Neural crest cell (in vitro differentiated cells): ENCODE data around the gene TTC7B. TPM values are rescaled to one million over a fixed set of nuclear protein-coding genes. Genes with fewer than 3 reads are reported as not detected.

ENCODE experiments used
- DNase-seq: peaks from one replicate; pipeline ENCODE4 v3.0.0; 2021; ENCODE audit warnings: low read depth, mixed read lengths, low spot score
- H3K27ac Mint-ChIP-seq: one replicate; pipeline ENCODE4 v1.8.0; 2021; ENCODE audit warnings: mild to moderate bottlenecking, mixed read lengths; ENCODE audit not compliant: unreplicated experiment
- H3K27me3 Mint-ChIP-seq: 2 replicates; pipeline ENCODE4 v1.8.0; 2021; ENCODE audit warnings: low read depth, mild to moderate bottlenecking, mixed read lengths
- H3K36me3 Mint-ChIP-seq: 2 replicates; pipeline ENCODE4 v1.8.0; 2021; ENCODE audit warnings: low read depth, mild to moderate bottlenecking, mixed read lengths
- H3K4me1 Mint-ChIP-seq: 2 replicates; pipeline ENCODE4 v1.8.0; 2021; ENCODE audit warnings: mixed read lengths
- H3K4me3 Mint-ChIP-seq: one replicate; pipeline ENCODE4 v1.8.0; 2021; ENCODE audit warnings: mild to moderate bottlenecking, mixed read lengths
- H3K9me3 Mint-ChIP-seq: 2 replicates; pipeline ENCODE4 v1.8.0; 2021; ENCODE audit warnings: mixed read lengths
- total RNA-seq: library from RNA; stranded (reverse); gene quantifications from 2 replicates; pipeline ENCODE4 v1.2.1, GENCODE V29; 2021
- TF ChIP-seq, protein P1 (sequence below): fragments of 200-600 bp; sonication (generic); conservative IDR thresholded peaks from 2 replicates; pipeline ENCODE4 v1.5.0; 2021; ENCODE audit warnings: antibody characterized with exemption, mild to moderate bottlenecking

Gene TTC7B
- total RNA-seq, 1 donor from 2014 or later: 56.4 TPM

DNA sequence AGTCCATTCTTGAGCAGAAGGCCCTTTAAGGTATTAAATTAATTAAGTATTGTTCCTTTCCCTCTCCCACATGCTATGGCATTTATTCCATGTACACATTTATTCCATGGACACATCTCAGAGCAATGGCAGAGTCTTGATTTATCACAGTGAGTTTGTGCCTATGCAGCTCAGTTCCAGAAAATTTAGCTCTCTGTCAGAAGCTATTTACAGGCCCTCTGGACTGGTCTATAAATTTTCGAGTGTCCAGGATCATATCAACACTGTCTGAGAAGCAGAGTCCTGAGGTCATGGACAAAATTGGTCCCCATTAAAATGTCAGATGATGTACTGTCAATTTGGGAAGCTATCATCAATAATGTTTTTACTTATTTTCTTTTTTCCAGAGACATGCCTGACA is 65.5 kb downstream of the TTC7B start:
- Mint-ChIP-seq H3K4me1 (no peaks in the 10 kb centered on the region), H3K27ac (no peak overlapping the region), H3K4me3 (no peak overlapping the region), H3K36me3 (peaks cover 16% of the 10 kb centered on the region), H3K9me3 (peaks cover 8% of the 10 kb centered on the region), H3K27me3 (no peaks in the 10 kb centered on the region)
- no peak for DNase-seq
- TF ChIP-seq, protein P1, sequence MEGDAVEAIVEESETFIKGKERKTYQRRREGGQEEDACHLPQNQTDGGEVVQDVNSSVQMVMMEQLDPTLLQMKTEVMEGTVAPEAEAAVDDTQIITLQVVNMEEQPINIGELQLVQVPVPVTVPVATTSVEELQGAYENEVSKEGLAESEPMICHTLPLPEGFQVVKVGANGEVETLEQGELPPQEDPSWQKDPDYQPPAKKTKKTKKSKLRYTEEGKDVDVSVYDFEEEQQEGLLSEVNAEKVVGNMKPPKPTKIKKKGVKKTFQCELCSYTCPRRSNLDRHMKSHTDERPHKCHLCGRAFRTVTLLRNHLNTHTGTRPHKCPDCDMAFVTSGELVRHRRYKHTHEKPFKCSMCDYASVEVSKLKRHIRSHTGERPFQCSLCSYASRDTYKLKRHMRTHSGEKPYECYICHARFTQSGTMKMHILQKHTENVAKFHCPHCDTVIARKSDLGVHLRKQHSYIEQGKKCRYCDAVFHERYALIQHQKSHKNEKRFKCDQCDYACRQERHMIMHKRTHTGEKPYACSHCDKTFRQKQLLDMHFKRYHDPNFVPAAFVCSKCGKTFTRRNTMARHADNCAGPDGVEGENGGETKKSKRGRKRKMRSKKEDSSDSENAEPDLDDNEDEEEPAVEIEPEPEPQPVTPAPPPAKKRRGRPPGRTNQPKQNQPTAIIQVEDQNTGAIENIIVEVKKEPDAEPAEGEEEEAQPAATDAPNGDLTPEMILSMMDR: no peak

DNA sequence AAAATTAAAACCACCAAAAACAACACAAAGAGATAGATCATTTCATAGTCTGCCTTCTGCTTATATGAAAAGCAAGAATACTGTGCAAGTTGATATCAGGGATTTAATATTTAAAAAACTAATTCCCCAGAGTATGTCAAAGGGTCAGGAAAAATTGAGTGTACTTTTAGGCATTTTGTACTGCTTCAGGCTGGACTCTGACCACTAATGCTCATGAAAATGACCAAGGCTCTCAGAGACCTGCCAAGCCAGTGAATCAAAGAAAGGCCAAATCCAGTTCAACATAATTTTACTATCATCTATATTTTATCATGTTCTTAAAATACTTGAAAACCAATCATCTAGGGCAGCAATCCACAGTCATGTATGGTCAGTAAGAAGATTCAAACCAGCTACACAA is 66.0 kb downstream of the TTC7B start:
- Mint-ChIP-seq H3K4me3 (no peak overlapping the region), H3K4me1 (no peaks in the 10 kb centered on the region), H3K27ac (no peak overlapping the region), H3K36me3 (peaks cover 18% of the 10 kb centered on the region), H3K9me3 (peaks cover 10% of the 10 kb centered on the region), H3K27me3 (no peaks in the 10 kb centered on the region)
- no peak for DNase-seq
- TF ChIP-seq, protein P1: no peak

DNA sequence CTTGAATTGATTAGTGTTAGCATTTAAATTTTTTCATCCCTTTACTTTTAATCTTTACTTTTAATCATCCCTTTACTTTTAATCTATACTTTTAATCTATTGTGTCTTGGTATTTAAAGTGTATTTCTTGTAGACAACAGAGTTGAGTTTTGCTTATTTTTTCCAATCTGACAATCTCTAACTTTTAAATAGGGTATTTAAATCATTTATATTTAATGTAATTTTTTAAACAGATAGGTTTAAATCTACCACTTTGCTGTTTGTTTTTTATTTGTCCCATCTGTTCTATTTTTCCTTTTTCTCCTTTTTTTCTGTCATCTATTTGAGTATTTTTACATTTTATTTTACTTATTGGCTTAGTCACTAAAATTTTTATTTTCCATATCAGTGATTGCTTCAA is 68.3 kb downstream of the TTC7B start:
- no peak overlapping the region for H3K4me3 Mint-ChIP-seq
- peaks cover 10% of the 10 kb centered on the region for H3K9me3 Mint-ChIP-seq
- no peaks in the 10 kb centered on the region for H3K27me3 Mint-ChIP-seq
- no peaks in the 10 kb centered on the region for H3K4me1 Mint-ChIP-seq
- DNase-seq: no peak
- peaks cover 21% of the 10 kb centered on the region for H3K36me3 Mint-ChIP-seq
- no peak overlapping the region for H3K27ac Mint-ChIP-seq
- TF ChIP-seq, protein P1: no peak

DNA sequence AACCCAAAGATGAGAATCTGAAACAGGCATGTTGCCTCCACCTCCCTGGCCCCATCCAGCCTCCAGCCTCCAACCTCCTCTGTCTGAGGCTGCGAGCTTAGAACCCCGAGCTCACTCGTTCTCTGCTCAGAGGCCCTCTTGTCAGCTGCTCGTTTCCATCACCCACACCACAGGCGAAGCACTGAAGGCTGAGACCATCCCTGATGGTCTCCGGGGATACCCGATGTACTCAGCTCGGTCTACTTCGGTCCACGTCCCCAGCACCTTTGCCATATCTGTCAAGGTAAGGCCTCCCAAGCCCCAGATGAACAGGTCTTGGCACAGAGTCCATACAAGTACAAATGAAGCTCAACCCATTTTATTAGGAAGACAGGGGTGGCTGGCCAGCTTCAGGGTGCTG is 72.4 kb downstream of the TTC7B start:
- Mint-ChIP-seq H3K27me3 (no peaks in the 10 kb centered on the region), H3K9me3 (peaks cover 2% of the 10 kb centered on the region), H3K4me1 (no peaks in the 10 kb centered on the region), H3K36me3 (peaks cover 11% of the 10 kb centered on the region), H3K4me3 (no peak overlapping the region), H3K27ac (no peak overlapping the region)
- DNase-seq: no peak
- TF ChIP-seq, protein P1: no peak

DNA sequence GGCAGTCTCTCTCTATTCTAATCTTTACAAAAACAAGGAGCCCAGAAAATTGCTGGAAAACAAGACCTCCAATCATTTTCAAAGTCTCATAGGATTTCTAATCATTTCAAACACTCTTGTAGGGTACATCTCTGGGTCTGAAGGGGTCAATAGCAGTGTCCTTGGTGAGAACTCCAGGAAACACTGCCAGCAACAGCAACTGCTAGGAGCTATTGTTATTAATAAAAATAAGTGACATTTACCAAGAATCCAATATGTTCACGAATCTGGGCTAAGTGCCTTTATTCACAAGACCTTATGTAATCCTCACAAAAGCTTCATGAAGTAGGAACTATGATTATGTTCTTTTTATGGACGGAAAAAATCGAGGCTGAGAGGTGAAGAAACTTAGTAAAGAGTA is 72.8 kb downstream of the TTC7B start:
- no peaks in the 10 kb centered on the region for H3K27me3 Mint-ChIP-seq
- H3K9me3 Mint-ChIP-seq: peaks cover 2% of the 10 kb centered on the region
- DNase-seq: no peak
- TF ChIP-seq, protein P1: no peak
- no peak overlapping the region for H3K4me3 Mint-ChIP-seq
- no peak overlapping the region for H3K27ac Mint-ChIP-seq
- no peaks in the 10 kb centered on the region for H3K4me1 Mint-ChIP-seq
- H3K36me3 Mint-ChIP-seq: peaks cover 7% of the 10 kb centered on the region

DNA sequence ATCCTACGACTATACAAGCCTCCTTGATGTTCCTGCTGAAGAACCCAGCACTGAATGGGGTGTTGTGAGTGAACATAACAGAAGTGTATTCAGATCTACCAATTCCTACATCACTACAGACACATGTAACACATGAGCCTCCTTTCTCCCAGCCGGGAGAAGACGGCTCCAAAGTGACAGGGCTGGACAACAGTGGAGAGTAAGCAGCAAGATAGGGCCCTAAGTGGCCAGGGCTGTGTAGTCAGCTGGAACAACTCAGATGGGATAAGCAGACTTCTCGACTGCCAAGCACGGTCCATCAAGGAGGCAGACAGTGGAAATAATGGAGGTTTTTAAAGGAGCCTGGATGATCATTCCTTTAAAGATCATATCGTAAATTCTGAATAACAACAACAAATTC is 73.5 kb downstream of the TTC7B start:
- TF ChIP-seq, protein P1: no peak
- Mint-ChIP-seq H3K4me3 (no peak overlapping the region), H3K4me1 (no peaks in the 10 kb centered on the region), H3K9me3 (peaks cover 2% of the 10 kb centered on the region), H3K27ac (peak overlapping the region; percentile 65), H3K36me3 (peaks cover 7% of the 10 kb centered on the region), H3K27me3 (no peaks in the 10 kb centered on the region)
- no peak for DNase-seq
